Hindlimb muscle (tissue), 1 donor: ENCODE data around the gene LYSMD2. TPM values are rescaled to one million over a fixed set of nuclear protein-coding genes. Genes with fewer than 3 reads are reported as not detected.

Experiments
- polyA plus RNA-seq: library from polyadenylated mRNA; unstranded; fragments of 120-200 nt; gene quantifications from one replicate; pipeline ENCODE4 v1.2.1, GENCODE V29; 2013; ENCODE audit not compliant: insufficient read length

The LYSMD2 gene
- polyA plus RNA-seq, 1 donor, result 7.4 TPM

Other genes with a start within 250 kb of the LYSMD2 start
- 24.0 TPM for gene DMXL2, start 114.9 kb downstream of the LYSMD2 start, polyA plus RNA-seq
- gene SCG3, start 56.2 kb downstream of the LYSMD2 start, polyA plus RNA-seq, result not detected
- 6.6 TPM for gene TMOD2, start 13.9 kb upstream of the LYSMD2 start, polyA plus RNA-seq
- gene TMOD3, start 92.0 kb upstream of the LYSMD2 start, polyA plus RNA-seq, result 15.6 TPM
- gene LEO1, start 234.1 kb upstream of the LYSMD2 start, polyA plus RNA-seq, result 18.7 TPM